B cell (primary cell): ENCODE measurements around the gene SSBP3. TPM values are rescaled to one million over a fixed set of nuclear protein-coding genes. Genes with fewer than 3 reads are reported as not detected.

Experiments
- ATAC-seq: fragments of 200-7000 bp; cut with Tn5 transposase; one replicate; pipeline ENCODE4 v1.10.0; 2021; ENCODE audit warnings: low read depth, mild to moderate bottlenecking, moderate number of reproducible peaks, moderate library complexity
- CTCF ChIA-PET: fragments of 350-600 bp; sonication (Branson Sonifier 250); formaldehyde crosslinking; loops from one replicate; lab custom pipeline; 2021; ENCODE audit warnings: antibody characterized with exemption, inconsistent platforms; lab: Charles Lee
- POLR2A ChIA-PET: fragments of 350-600 bp; sonication (Branson Sonifier 250); formaldehyde crosslinking; loops from one replicate; lab custom pipeline; 2021; ENCODE audit warnings: antibody characterized with exemption; lab: Charles Lee
- DNase-seq: peaks from one replicate; pipeline ENCODE4 v3.0.0; 2013
- H2AFZ ChIP-seq: 2 replicates; pipeline ENCODE4 v1.6.1; 2012; ENCODE audit warnings: mild to moderate bottlenecking, low read depth, low read length; ENCODE audit not compliant: insufficient read depth, poor library complexity, severe bottlenecking
- H3K27ac ChIP-seq, 2 donors: 1 replicate in 1 of 2; 2 replicates in 1 of 2; pipeline ENCODE4 v1.5.1; 2012 to 2013; ENCODE audit warnings: low read length in 2 of 2, mild to moderate bottlenecking in 2 of 2, moderate library complexity in 1 of 2
- H3K27me3 ChIP-seq, 4 experiments: fragments of 200-600 bp in 1 of 4; sonication (generic) in 1 of 4; replicated peaks in 1 of 4; 1 replicate in 2 of 4; 2 replicates in 2 of 4; pipeline versions ENCODE4 v1.6.1 to v1.7.0; 2013 to 2016; ENCODE audit warnings: low read length in 3 of 4, mild to moderate bottlenecking in 2 of 4, mixed read lengths in 1 of 4, moderate library complexity in 1 of 4; ENCODE audit not compliant: insufficient read depth in 4 of 4, control insufficient read depth in 3 of 4; ENCODE audit errors: control extremely low read depth in 1 of 4
- H3K36me3 ChIP-seq, 2 experiments: replicated peaks in 1 of 2; 1 replicate in 1 of 2; 2 replicates in 1 of 2; pipeline versions ENCODE4 v1.6.1 to v1.7.1; 2013; ENCODE audit warnings: low read length in 1 of 2; ENCODE audit not compliant: insufficient read depth in 2 of 2, control insufficient read depth in 1 of 2; ENCODE audit errors: control extremely low read depth in 1 of 2, extremely low read depth in 1 of 2
- H3K4me1 ChIP-seq, 2 donors: fragments of 200-600 bp in 1 of 2; sonication (generic) in 1 of 2; 1 replicate in 1 of 2; 2 replicates in 1 of 2; pipeline versions ENCODE4 v1.5.1 to v1.6.1; 2013 to 2017; ENCODE audit warnings: low read length in 2 of 2; ENCODE audit not compliant: control insufficient read depth in 2 of 2, insufficient read depth in 2 of 2
- H3K4me2 ChIP-seq: replicated peaks from 2 replicates; pipeline ENCODE3; 2012; ENCODE audit warnings: mild to moderate bottlenecking, low read depth, low read length; ENCODE audit not compliant: poor library complexity, severe bottlenecking
- H3K4me3 ChIP-seq, 5 experiments: fragments of 200-600 bp in 1 of 5; sonication (generic) in 1 of 5; 1 replicate in 3 of 5; 2 replicates in 2 of 5; pipeline versions ENCODE4 v1.5.1 to v1.7.0; 2011 to 2016; ENCODE audit warnings: low read length in 4 of 5, mild to moderate bottlenecking in 4 of 5, low read depth in 2 of 5, control low read depth in 1 of 5, moderate library complexity in 1 of 5; ENCODE audit not compliant: insufficient read depth in 1 of 5; ENCODE audit errors: control extremely low read depth in 1 of 5, extremely low read depth in 1 of 5
- H3K79me2 ChIP-seq: fragments of 200-600 bp; sonication (generic); one replicate; pipeline ENCODE4 v1.6.0; 2016; ENCODE audit warnings: low read length; ENCODE audit not compliant: control insufficient read depth, insufficient read depth
- H3K9ac ChIP-seq: fragments of 200-600 bp; sonication (generic); 2 replicates; pipeline ENCODE4 v1.6.1; 2017; ENCODE audit warnings: mild to moderate bottlenecking, low read length, moderate library complexity
- H3K9me3 ChIP-seq, 3 donors: one replicate each; pipeline versions ENCODE4 v1.6.1 to v1.7.1; 2013; ENCODE audit warnings: low read length in 2 of 3; ENCODE audit not compliant: control insufficient read depth in 2 of 3, insufficient read depth in 1 of 3; ENCODE audit errors: control extremely low read depth in 1 of 3
- H4K20me1 ChIP-seq: 2 replicates; pipeline ENCODE4 v1.6.0; 2012; ENCODE audit warnings: mild to moderate bottlenecking, low read length; ENCODE audit not compliant: insufficient read depth, control insufficient read depth, poor library complexity, severe bottlenecking
- H3K27ac Mint-ChIP-seq: one replicate; pipeline ENCODE4 v1.8.0; 2021; ENCODE audit warnings: mixed read lengths
- H3K27me3 Mint-ChIP-seq: one replicate; pipeline ENCODE4 v1.8.0; 2021; ENCODE audit warnings: mixed read lengths
- H3K4me1 Mint-ChIP-seq: one replicate; pipeline ENCODE4 v1.8.0; 2021; ENCODE audit warnings: mixed read lengths
- H3K4me3 Mint-ChIP-seq: one replicate; pipeline ENCODE4 v1.8.0; 2021; ENCODE audit warnings: mixed read lengths
- H3K9me3 Mint-ChIP-seq: one replicate; pipeline ENCODE4 v1.8.0; 2022; ENCODE audit warnings: mixed read lengths; ENCODE audit not compliant: insufficient read depth
- EZH2 ChIP-seq: IDR thresholded peaks from 2 replicates; pipeline ENCODE4 v1.6.1; 2012; ENCODE audit warnings: borderline replicate concordance, low read depth, mild to moderate bottlenecking, moderate library complexity, low read length; ENCODE audit not compliant: insufficient read depth, poor library complexity, severe bottlenecking
- WGBS: methylation state at CpG from one replicate; pipeline ENCODE4 v1.1.5; 2013; ENCODE audit warnings: missing lambda C conversion rate; ENCODE audit not compliant: insufficient coverage; 5-methylcytosine and 5-hydroxymethylcytosine counted together
- intact Hi-C: fragments of 100-400 bp; cut with micrococcal nuclease; formaldehyde crosslinking; loops from one replicate; pipeline ENCODE4 v1.10.0; 2022
- polyA plus RNA-seq: library from polyadenylated mRNA; depleted of rRNA; stranded (reverse); fragments of >200 nt; gene quantifications from 2 replicates; pipeline ENCODE4 v1.2.3, GENCODE V29; 2012
- total RNA-seq, 2 donors: library from RNA; stranded (reverse); fragments of 120-200 nt in 1 of 2; gene quantifications; 1 replicate in 1 of 2; 2 replicates in 1 of 2; pipeline versions ENCODE4 v1.2.3 to v1.2.4, GENCODE V29; 2013 to 2022
- TF ChIP-seq, protein P1 (sequence below): fragments of 200-600 bp; IDR thresholded peaks from one replicate; pipeline ENCODE4 v1.8.0; 2022; ENCODE audit warnings: antibody characterized with exemption, mild to moderate bottlenecking

Gene SSBP3
- total and polyA plus RNA-seq, 2 donors (not counting 1 experiment from before 2014, with no cell fraction given) = 16.9 to 30.7 TPM

GRCh38 chr1:54324251-54325140 is 81.7 kb downstream of the SSBP3 start:
- no peak for ATAC-seq

DNA sequence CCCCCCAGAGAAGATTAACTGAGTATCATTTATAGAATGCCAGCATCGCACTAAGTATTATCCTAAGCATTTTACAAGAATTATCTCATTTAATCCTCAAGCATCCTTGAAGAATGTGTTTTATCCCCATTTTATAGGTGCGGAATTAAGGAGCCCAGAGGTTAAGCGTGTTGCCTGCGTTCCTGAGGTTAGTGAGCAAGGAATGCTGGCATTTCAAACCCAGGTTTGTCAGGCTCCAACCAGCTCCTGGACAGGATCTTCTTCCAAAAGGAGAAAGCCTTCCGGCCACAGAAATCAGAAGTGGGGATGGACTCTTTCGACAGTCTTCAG is 82.3 kb downstream of the SSBP3 start:
- DNase-seq = no peak
- ATAC-seq = no peak
- ChIA-PET POLR2A (no interaction called here), CTCF (no interaction called here)
- H3K36me3 ChIP-seq = peaks cover 0 to 3% of the 10 kb centered on the region in 2 experiments
- no peak overlapping the region for H3K4me3 Mint-ChIP-seq
- no peaks in the 10 kb centered on the region for H3K9me3 Mint-ChIP-seq
- no peaks in the 10 kb centered on the region for H3K27me3 Mint-ChIP-seq
- H3K4me2 ChIP-seq = no peak overlapping the region
- H3K4me1 ChIP-seq = peaks cover 0 to 9% of the 10 kb centered on the region in 2 donors
- no peaks in the 10 kb centered on the region for H3K9me3 ChIP-seq
- H3K27me3 ChIP-seq = no peaks in the 10 kb centered on the region
- peaks cover 15% of the 10 kb centered on the region for H3K4me1 Mint-ChIP-seq
- H3K27ac Mint-ChIP-seq = no peak overlapping the region
- H3K4me3 ChIP-seq = no peak overlapping the region
- H3K27ac ChIP-seq = no peak overlapping the region
- peaks cover 6% of the 10 kb centered on the region for H4K20me1 ChIP-seq
- no peak for TF ChIP-seq EZH2
- TF ChIP-seq, protein P1, sequence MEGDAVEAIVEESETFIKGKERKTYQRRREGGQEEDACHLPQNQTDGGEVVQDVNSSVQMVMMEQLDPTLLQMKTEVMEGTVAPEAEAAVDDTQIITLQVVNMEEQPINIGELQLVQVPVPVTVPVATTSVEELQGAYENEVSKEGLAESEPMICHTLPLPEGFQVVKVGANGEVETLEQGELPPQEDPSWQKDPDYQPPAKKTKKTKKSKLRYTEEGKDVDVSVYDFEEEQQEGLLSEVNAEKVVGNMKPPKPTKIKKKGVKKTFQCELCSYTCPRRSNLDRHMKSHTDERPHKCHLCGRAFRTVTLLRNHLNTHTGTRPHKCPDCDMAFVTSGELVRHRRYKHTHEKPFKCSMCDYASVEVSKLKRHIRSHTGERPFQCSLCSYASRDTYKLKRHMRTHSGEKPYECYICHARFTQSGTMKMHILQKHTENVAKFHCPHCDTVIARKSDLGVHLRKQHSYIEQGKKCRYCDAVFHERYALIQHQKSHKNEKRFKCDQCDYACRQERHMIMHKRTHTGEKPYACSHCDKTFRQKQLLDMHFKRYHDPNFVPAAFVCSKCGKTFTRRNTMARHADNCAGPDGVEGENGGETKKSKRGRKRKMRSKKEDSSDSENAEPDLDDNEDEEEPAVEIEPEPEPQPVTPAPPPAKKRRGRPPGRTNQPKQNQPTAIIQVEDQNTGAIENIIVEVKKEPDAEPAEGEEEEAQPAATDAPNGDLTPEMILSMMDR = no peak
- WGBS = 100% methylated on average over 3 of the region's 6 CpGs
- no peak overlapping the region for H2AFZ ChIP-seq
- no peak overlapping the region for H3K9ac ChIP-seq
- peaks cover 8% of the 10 kb centered on the region for H3K79me2 ChIP-seq
- intact Hi-C loops = no loop called here

More at GRCh38 chr1:54324251-54325140, 81.7 kb downstream of the SSBP3 start:
- Histone ChIP-seq H3K9me3 (no peaks in the 10 kb centered on the region), H3K4me2 (no peak overlapping the region), H3K36me3 (peaks cover 0 to 3% of the 10 kb centered on the region in 2 experiments), H3K4me1 (peaks cover 0 to 9% of the 10 kb centered on the region in 2 donors), H3K9ac (no peak overlapping the region), H3K27ac (no peak overlapping the region), H2AFZ (no peak overlapping the region), H3K79me2 (peaks cover 8% of the 10 kb centered on the region), H3K4me3 (no peak overlapping the region), H4K20me1 (peaks cover 6% of the 10 kb centered on the region), H3K27me3 (no peaks in the 10 kb centered on the region)
- ChIA-PET CTCF (no interaction called here), POLR2A (no interaction called here)
- no peak overlapping the region for H3K27ac Mint-ChIP-seq
- peaks cover 16% of the 10 kb centered on the region for H3K4me1 Mint-ChIP-seq
- H3K9me3 Mint-ChIP-seq = no peaks in the 10 kb centered on the region
- intact Hi-C loops = no loop called here
- no peak for DNase-seq
- no peaks in the 10 kb centered on the region for H3K27me3 Mint-ChIP-seq
- 87% methylated on average over 19 of the region's 19 CpGs for WGBS
- no peak overlapping the region for H3K4me3 Mint-ChIP-seq
- TF ChIP-seq EZH2 = no peak
- TF ChIP-seq, protein P1 = no peak
